ENCODE results near the gene CYP24A1.
A peak's percentile ranks its signal among the peaks of the same experiment; 100 is the strongest.

The CYP24A1 gene

DNA sequence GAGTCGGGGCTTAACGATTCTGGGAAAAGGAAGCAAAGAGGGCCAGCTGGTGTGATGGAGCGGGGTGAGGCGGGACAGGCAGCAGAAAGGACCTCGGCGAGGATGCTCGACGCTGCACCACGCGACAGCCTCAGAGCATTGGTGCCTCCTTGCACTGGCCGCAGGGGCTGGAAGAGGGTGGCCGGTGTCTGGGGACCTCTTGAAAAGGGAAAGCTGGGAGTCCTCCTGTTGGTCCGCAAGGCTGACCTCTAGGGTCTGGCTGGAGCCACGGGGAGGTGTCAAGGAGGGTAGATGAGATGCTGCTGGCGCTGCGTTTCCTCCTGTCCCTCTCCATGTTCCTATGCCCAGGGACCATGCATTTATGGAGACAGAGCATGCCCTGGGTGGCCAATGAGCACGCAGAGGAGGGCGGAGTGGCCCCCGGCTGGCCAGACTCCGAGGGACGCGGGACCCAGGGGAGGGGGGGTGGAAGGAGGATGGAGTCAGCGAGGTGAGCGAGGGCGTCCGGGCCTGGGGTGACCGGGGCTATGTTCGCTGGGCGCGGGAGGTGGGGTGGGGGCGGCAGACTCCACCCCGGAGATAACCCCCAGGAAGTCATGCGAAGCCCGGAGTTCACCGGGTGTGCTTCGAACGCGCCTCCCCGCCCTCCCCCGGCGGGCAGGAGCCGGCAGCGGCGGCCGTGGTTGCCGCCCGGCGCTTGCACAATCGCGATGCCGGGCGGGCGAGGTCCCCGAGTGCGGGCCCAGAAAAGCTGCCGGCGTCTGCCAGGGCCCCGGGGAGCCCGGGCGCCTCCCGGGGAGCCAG lies at the start of gene CYP24A1:
Gene CYP24A1 (minus strand): TSS at position 334 of the 804 bp plus-strand sequence. CDS start 407 bp downstream, outside the sequence.
- DNase-seq (ENCODE audit: low read depth in 2 of 2), result peak in 1 of 2 donors; percentile 4
- TF ChIP-seq, protein P1, sequence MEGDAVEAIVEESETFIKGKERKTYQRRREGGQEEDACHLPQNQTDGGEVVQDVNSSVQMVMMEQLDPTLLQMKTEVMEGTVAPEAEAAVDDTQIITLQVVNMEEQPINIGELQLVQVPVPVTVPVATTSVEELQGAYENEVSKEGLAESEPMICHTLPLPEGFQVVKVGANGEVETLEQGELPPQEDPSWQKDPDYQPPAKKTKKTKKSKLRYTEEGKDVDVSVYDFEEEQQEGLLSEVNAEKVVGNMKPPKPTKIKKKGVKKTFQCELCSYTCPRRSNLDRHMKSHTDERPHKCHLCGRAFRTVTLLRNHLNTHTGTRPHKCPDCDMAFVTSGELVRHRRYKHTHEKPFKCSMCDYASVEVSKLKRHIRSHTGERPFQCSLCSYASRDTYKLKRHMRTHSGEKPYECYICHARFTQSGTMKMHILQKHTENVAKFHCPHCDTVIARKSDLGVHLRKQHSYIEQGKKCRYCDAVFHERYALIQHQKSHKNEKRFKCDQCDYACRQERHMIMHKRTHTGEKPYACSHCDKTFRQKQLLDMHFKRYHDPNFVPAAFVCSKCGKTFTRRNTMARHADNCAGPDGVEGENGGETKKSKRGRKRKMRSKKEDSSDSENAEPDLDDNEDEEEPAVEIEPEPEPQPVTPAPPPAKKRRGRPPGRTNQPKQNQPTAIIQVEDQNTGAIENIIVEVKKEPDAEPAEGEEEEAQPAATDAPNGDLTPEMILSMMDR (IDR thresholded peaks at IDR 0.05; ENCODE audit: low read depth, low read length), result no peak
- peak within 1 kb of the TSS in 1 of 2 donors; percentile 14 for H3K4me3 ChIP-seq (replicated peaks in 1 of 2; ENCODE audit: low read depth in 2 of 2, low read length in 2 of 2)

DNA sequence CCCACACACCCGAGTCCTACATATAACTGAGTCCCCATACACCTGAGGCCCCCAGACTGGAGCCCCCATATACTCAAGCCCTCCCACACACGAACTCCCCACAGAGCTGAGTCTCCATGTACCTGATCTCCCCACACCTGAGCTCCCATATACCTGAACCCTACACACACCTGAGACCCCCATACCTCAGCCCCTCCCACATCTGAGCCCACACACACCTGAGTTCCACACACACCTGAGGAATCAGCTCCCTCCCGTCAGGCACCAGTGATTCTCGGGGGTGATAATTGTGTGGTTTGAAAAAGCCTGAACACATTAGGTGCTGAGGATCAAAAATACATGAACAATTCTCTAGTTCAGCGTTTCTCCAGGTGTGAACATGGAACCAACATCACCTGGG lies 49.5 kb upstream of the CYP24A1 start:
- TF ChIP-seq, protein P1 (IDR thresholded peaks at IDR 0.05; ENCODE audit: low read depth, low read length), result no peak
- DNase-seq (ENCODE audit: low read depth in 2 of 2), result no peak
- no peak overlapping the region for H3K4me3 ChIP-seq (replicated peaks in 1 of 2; ENCODE audit: low read depth in 2 of 2, low read length in 2 of 2)

GRCh38 chr20:54221996-54222890 lies 48.5 kb upstream of the CYP24A1 start:
- DNase-seq (ENCODE audit: low read depth in 2 of 2), result no peak
- TF ChIP-seq, protein P1 (IDR thresholded peaks at IDR 0.05; ENCODE audit: low read depth, low read length), result no peak
- H3K4me3 ChIP-seq (replicated peaks in 1 of 2; ENCODE audit: low read depth in 2 of 2, low read length in 2 of 2), result no peak overlapping the region

- TF ChIP-seq, protein P1 (IDR thresholded peaks at IDR 0.05; ENCODE audit: low read depth, low read length), result no peak
- peak in 1 of 2 donors; percentile 13 for DNase-seq (ENCODE audit: low read depth in 2 of 2)
- H3K4me3 ChIP-seq (replicated peaks in 1 of 2; ENCODE audit: low read depth in 2 of 2, low read length in 2 of 2), result no peak overlapping the region
Measured at GRCh38 chr20:54221353-54221752, 47.6 kb upstream of the CYP24A1 start.

DNA sequence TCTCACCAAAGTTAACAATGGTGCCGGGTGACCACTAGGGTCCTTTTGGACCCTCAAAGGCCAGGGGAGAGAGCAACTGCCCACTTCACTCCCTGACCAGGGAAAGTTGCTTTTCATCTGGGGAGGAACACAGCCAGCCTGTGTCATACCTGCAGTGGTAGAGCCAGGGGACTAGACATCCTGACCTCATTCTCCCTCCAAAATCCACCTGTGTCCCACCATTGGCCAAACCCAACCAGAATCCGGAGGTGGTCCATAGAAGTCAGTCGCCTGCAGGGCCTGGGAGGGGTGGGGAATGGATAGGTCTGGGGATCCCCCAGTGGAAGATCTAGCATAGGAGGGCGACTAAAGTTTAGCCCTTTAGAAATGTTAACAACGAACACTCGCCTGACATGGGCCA lies 46.9 kb upstream of the CYP24A1 start:
- DNase-seq (ENCODE audit: low read depth in 2 of 2), result no peak
- H3K4me3 ChIP-seq (replicated peaks in 1 of 2; ENCODE audit: low read depth in 2 of 2, low read length in 2 of 2), result no peak overlapping the region
- TF ChIP-seq, protein P1 (IDR thresholded peaks at IDR 0.05; ENCODE audit: low read depth, low read length), result no peak

DNA sequence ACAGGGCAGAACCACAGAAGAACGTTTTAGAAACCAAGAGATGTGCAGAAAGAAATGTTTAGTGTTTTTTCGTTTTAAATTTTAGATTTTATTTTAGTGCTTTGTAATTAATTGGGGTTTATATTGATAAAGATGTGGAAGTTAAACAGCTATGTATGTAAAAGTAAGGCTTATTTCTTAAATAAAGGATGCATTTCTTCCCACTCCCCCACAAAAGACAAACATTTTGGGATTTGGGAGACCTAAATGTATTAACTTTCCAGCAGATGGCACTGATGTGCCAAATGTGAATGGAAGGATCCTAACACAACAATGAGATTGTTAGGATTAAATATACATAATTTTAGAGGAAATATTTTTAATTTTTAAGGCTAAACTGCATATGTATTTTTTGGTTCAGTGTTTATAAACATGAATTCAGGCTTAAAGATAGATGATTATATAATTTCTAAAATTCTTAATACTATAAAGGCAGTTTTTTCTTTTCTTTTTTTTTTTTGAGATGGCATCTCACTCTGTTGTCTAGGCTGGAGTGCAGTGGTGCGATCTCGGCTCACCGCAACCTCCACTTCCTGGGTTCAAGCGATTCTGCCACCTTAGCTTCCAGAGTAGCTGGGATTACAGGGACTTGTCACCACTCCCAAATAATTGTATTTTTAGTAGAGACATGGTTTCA lies 46.1 kb upstream of the CYP24A1 start:
- TF ChIP-seq, protein P1 (IDR thresholded peaks at IDR 0.05; ENCODE audit: low read depth, low read length), result peak; percentile 47
- DNase-seq (ENCODE audit: low read depth in 2 of 2), result peak; percentile 72 to 76
- H3K4me3 ChIP-seq (replicated peaks in 1 of 2; ENCODE audit: low read depth in 2 of 2, low read length in 2 of 2), result no peak overlapping the region
